Esophagus muscularis mucosa (tissue), 2 donors: ENCODE data around the gene CPXM1.

ENCODE experiments used
- EP300 ChIP-seq: sonication (generic); formaldehyde crosslinking; IDR thresholded peaks from one replicate; pipeline ENCODE4 v1.6.1; 2017; ENCODE audit warnings: antibody characterized with exemption
- POLR2A ChIP-seq: fragments of 450-650 bp; IDR thresholded peaks from one replicate; pipeline ENCODE4 v1.6.1; 2017; ENCODE audit warnings: antibody characterized with exemption, moderate library complexity, mild to moderate bottlenecking, low read depth

DNA sequence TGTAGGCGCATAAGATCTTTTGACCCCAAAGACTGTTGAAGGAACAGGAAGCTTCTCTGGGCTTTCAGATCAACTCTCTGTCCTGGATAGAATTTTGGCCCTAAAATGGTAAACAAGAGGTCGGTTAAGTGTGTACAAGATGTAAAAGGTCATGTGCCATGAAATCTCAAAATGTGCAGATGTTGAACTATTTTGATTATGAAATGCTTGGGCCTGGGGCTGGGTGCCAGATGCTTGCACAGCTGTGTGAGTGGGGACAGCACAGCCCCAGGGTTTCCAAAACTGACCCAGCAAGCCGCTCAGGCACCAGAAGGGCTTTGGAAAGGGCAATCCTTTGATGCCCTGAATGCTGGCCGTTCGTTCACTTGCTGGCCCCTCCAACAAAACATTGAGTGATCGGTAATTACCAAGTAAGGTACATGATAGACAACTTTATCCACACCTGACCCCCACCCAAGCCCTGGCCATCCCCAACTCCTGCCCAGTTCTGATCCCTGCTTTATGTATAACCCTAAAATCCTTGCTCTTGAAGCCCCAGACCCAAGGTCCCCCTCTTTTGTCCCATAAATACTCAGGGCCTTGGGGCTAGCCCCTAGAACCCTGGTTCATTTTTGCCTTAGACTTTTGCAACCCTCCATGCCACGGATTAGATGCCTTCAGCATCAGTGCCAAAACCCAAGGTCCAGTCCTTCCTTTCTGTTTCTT lies 17.6 kb upstream of the CPXM1 start:
- TF ChIP-seq EP300, result no peak
- no peak for TF ChIP-seq POLR2A
